Measurements from ENCODE around the gene BZW2.
A peak's percentile ranks its signal among the peaks of the same experiment; 100 is the strongest.

Gene BZW2

GRCh38 chr7:16724344-16724743 is 78.4 kb downstream of the BZW2 start:
- no peak for DNase-seq

GRCh38 chr7:16726189-16726588 is 80.2 kb downstream of the BZW2 start:
- no peak for DNase-seq

GRCh38 chr7:16727736-16728135 is 81.8 kb downstream of the BZW2 start:
- DNase-seq = no peak

GRCh38 chr7:16728811-16729210 is 82.8 kb downstream of the BZW2 start:
- DNase-seq = no peak

GRCh38 chr7:16729541-16729940 is 83.6 kb downstream of the BZW2 start:
- no peak for DNase-seq

- no peak for DNase-seq
Measured at GRCh38 chr7:16730937-16731336, 85.0 kb downstream of the BZW2 start.

- DNase-seq = no peak
Measured at GRCh38 chr7:16732828-16733227, 86.8 kb downstream of the BZW2 start.

GRCh38 chr7:16734148-16734726 is 88.3 kb downstream of the BZW2 start:
- DNase-seq = no peak

GRCh38 chr7:16735020-16735419 is 89.0 kb downstream of the BZW2 start:
- no peak for DNase-seq

GRCh38 chr7:16738011-16738688 is 92.2 kb downstream of the BZW2 start:
- DNase-seq = no peak

GRCh38 chr7:16739863-16740622 is 94.1 kb downstream of the BZW2 start:
- peak; percentile 97 for DNase-seq

GRCh38 chr7:16740623-16740953 is 94.6 kb downstream of the BZW2 start:
- DNase-seq = no peak

- no peak for DNase-seq
Measured at GRCh38 chr7:16740996-16741395, 95.0 kb downstream of the BZW2 start.

GRCh38 chr7:16741676-16742075 is 95.7 kb downstream of the BZW2 start:
- no peak for DNase-seq

GRCh38 chr7:16742547-16742946 is 96.6 kb downstream of the BZW2 start:
- no peak for DNase-seq

GRCh38 chr7:16743236-16743635 is 97.3 kb downstream of the BZW2 start:
- DNase-seq = no peak

- no peak for DNase-seq
Measured at GRCh38 chr7:16744518-16745250, 98.7 kb downstream of the BZW2 start.

GRCh38 chr7:16745645-16746044 is 99.7 kb downstream of the BZW2 start:
- DNase-seq = no peak

- peak; percentile 23 for DNase-seq
Measured at GRCh38 chr7:16747102-16747501, 101.1 kb downstream of the BZW2 start.

GRCh38 chr7:16753102-16753931 is 107.3 kb downstream of the BZW2 start, which contains the start of gene TSPAN13:
Gene TSPAN13 (plus strand): TSS chr7:16753755. CDS start chr7:16753968, 213 bp downstream.
- DNase-seq = peak; percentile 59

GRCh38 chr7:16753932-16754855 is 108.2 kb downstream of the BZW2 start:
- DNase-seq = peak; percentile 23

All from fibroblast of skin of abdomen (primary cell).